ENCODE data around the gene SLC30A4. TPM values are rescaled to one million over a fixed set of nuclear protein-coding genes. Genes with fewer than 3 reads are reported as not detected.
A peak's percentile ranks its signal among the peaks of the same experiment; 100 is the strongest.

The SLC30A4 gene
- total RNA-seq, 1 experiment from 2014 or later: not detected

DNA sequence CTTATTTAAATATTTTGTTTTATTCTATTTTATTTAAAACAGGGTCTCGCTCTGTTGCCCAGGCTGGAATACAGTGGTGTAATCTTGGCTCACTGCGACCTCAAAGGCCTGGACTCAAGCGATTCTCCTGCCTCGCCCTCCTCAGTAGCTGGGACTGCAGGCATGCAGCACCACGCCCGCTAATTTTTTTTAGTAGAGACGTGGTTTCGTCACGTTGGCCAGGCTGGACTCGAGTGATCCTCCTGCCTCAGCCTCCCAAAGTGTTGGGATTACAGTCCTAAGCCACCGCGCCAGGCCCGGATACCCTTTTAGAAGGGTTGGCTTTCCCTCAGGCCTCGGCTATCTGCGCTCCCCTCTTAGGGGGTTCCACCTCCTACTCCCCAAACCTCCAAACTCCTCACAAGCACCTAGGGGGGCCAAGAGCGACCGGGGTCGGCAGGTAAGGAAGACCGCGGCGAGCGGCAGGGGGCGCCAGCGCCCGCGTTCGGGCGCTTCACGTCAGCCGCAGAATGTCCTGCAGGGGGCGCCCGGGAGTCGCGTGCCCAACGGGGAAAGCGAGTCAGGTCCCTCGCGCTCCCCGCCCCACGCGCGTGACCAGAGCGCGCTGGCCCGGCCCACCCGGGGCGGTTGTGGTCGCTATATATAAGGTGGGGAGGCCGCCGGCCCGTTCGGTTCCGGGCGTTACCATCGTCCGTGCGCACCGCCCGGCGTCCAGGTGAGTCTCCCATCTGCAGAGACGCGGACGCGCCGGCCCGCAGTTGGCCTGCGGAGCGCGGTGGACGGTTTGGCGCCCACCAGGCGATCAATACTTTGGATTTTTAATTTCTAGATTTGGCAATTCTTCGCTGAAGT is 92.4 kb downstream of the SLC30A4 start:
- WGBS (ENCODE audit: extremely low coverage, insufficient read length, low lambda C conversion rate): no CpG with 5 or more reads among the region's 73 CpGs
- H2BK5ac ChIP-seq (ENCODE audit: insufficient read length, low read length): no peak overlapping the region

More for the DNA sequence above, 92.4 kb downstream of the SLC30A4 start:
- Histone ChIP-seq H4K20me1 (ENCODE audit: control insufficient read depth, insufficient read depth, insufficient read length) (no peaks in the 10 kb centered on the region), H2AFZ (ENCODE audit: low read length) (no peak overlapping the region), H3K23ac (ENCODE audit: insufficient read length, low read depth, low read length) (no peak overlapping the region), H2BK120ac (ENCODE audit: low read depth, low read length, poor library complexity, severe bottlenecking) (no peak overlapping the region), H3K27me3 (ENCODE audit: insufficient read depth, low read length) (peaks cover 3% of the 10 kb centered on the region; the same call in 1 of the 2 replicates), H3K4me2 (ENCODE audit: insufficient read depth, insufficient read length, low read length) (no peak overlapping the region), H2BK15ac (ENCODE audit: low read depth, low read length) (no peak overlapping the region), H3K23me2 (ENCODE audit: insufficient read length, low read depth, low read length, poor library complexity, severe bottlenecking) (peaks cover 3% of the 10 kb centered on the region), H3K27ac (ENCODE audit: insufficient read length, low read depth, low read length) (no peak overlapping the region), H2BK20ac (ENCODE audit: low read depth, low read length, poor library complexity, severe bottlenecking) (no peak overlapping the region), H3K79me1 (ENCODE audit: insufficient read depth, low read depth, low read length, poor library complexity, severe bottlenecking) (no peaks in the 10 kb centered on the region), H3K4ac (ENCODE audit: low read depth, low read length) (no peak overlapping the region), H4K8ac (replicated peaks; ENCODE audit: insufficient read length, low read depth, low read length) (no peak overlapping the region), H3K4me1 (ENCODE audit: insufficient read depth, low read length) (no peaks in the 10 kb centered on the region), H2AK5ac (ENCODE audit: insufficient read length, low read length) (no peak overlapping the region), H3T11ph (ENCODE audit: low read length) (no peak overlapping the region), H3K9ac (ENCODE audit: extremely low read depth, insufficient read length, low read length) (no peak overlapping the region), H3K14ac (ENCODE audit: insufficient read depth, low read length) (no peak overlapping the region), H3K9me3 (ENCODE audit: control insufficient read depth, low read depth, low read length) (no peaks in the 10 kb centered on the region), H4K91ac (ENCODE audit: insufficient read length, low read depth, low read length) (no peak overlapping the region), H3K18ac (ENCODE audit: insufficient read length, low read depth, low read length) (no peak overlapping the region), H4K5ac (ENCODE audit: insufficient read length, low read depth, low read length) (no peak overlapping the region), H2BK12ac (ENCODE audit: insufficient read length, low read depth, low read length) (no peak overlapping the region), H3K56ac (ENCODE audit: insufficient read length, low read depth, low read length) (no peak overlapping the region), H3K79me2 (ENCODE audit: insufficient read depth, low read length) (no peaks in the 10 kb centered on the region)
- peak; percentile 78 for DNase-seq
- Mint-ChIP-seq H3K27ac (no peak overlapping the region), H3K9me3 (no peaks in the 10 kb centered on the region; a peak in 1 of 5 replicates), H3K4me1 (peaks cover 0 to 3% of the 10 kb centered on the region in 2 experiments; a peak in 2 of 4 replicates), H3K4me3 (peak overlapping the region; percentile 11 to 62), H3K36me3 (ENCODE audit: insufficient read depth in 1 of 3, low read depth in 3 of 3) (no peaks in the 10 kb centered on the region), H3K27me3 (ENCODE audit: low read depth) (peaks cover 69% of the 10 kb centered on the region)
- TF ChIP-seq, protein P1, sequence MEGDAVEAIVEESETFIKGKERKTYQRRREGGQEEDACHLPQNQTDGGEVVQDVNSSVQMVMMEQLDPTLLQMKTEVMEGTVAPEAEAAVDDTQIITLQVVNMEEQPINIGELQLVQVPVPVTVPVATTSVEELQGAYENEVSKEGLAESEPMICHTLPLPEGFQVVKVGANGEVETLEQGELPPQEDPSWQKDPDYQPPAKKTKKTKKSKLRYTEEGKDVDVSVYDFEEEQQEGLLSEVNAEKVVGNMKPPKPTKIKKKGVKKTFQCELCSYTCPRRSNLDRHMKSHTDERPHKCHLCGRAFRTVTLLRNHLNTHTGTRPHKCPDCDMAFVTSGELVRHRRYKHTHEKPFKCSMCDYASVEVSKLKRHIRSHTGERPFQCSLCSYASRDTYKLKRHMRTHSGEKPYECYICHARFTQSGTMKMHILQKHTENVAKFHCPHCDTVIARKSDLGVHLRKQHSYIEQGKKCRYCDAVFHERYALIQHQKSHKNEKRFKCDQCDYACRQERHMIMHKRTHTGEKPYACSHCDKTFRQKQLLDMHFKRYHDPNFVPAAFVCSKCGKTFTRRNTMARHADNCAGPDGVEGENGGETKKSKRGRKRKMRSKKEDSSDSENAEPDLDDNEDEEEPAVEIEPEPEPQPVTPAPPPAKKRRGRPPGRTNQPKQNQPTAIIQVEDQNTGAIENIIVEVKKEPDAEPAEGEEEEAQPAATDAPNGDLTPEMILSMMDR (conservative IDR thresholded peaks at IDR 0.05): peak; percentile 100

Other genes starting within 250 kb of the SLC30A4 start
- 9.0 and 10.7 TPM in 2 replicates for gene GATM, start 144.2 kb downstream of the SLC30A4 start, total RNA-seq (2021)
- gene BLOC1S6, start 64.6 kb upstream of the SLC30A4 start, total RNA-seq (2021): 36.9 and 39.7 TPM in 2 replicates
- 0.17 TPM in 1 of 2 replicates, not detected in the other for gene SQOR, start 112.3 kb upstream of the SLC30A4 start, total RNA-seq (2021)

All from H9 (cell line).